Posterior vena cava (tissue), 2 donors: ENCODE results near the gene PCDHB13. TPM values are rescaled to one million over a fixed set of nuclear protein-coding genes. Genes with fewer than 3 reads are reported as not detected.
"Not testable (repeated sequence)": the region's sequence is repeated elsewhere in the genome, so short reads cannot be mapped to it uniquely, and the experiment has no call there.

Source experiments
- DNase-seq: peaks from one replicate; pipeline ENCODE4 v3.0.0-alpha.2; 2020; ENCODE audit warnings: low spot score
- intact Hi-C, 2 donors: fragments of 100-400 bp; cut with DNase I; formaldehyde crosslinking; loops; one replicate each; pipeline versions ENCODE4 v1.14.1 to v1.14.2; 2022 to 2023
- long read RNA-seq, 2 donors: library from polyadenylated mRNA; unstranded; transcript quantifications; one replicate each; pipeline ENCODE4 v2.0.0, GENCODE V29; 2020 to 2021
- total RNA-seq, 2 donors: library from RNA; stranded (reverse); fragmentation: NEBNext Ultra II Directional; extraction: Animal tissue kit (Norgen Biotek cat#: 25700); gene quantifications; one replicate each; pipeline ENCODE4 v1.2.1, GENCODE V29; 2021
- donor health status: DM: yes; HTN: yes; CAD: no.
- donor health status: DM: yes; HTN: yes; CAD: no.

The PCDHB13 gene
- total RNA-seq: 1 to 10 TPM; 3.9 to 6.4 TPM
- long read RNA-seq, donor 1, full-length matches to known transcripts: 1 of 1 reads
- long read RNA-seq, donor 1, partial matches to known transcripts: 0 of 1 reads
- long read RNA-seq, donor 1, other reads (novel, unspliced or antisense): 0 of 1 reads
- long read RNA-seq, donor 2: 0 reads

- DNase-seq, intact Hi-C loops: not testable (repeated sequence)
Observed at GRCh38 chr5:141213656-141214339, at the start of gene PCDHB13. TSS of gene PCDHB13 (plus strand) at chr5:141213919. CDS start at chr5:141214124, 205 bp downstream.

- no peak for DNase-seq
- intact Hi-C loops: no loop called here
Observed at GRCh38 chr5:141172381-141173204, 41.1 kb upstream of the PCDHB13 start, which contains the start of gene PCDHB7. TSS of gene PCDHB7 (plus strand) at chr5:141172644. CDS start at chr5:141172836, 192 bp downstream.

GRCh38 chr5:141174291-141175104, 39.2 kb upstream of the PCDHB13 start:
- DNase-seq, intact Hi-C loops: not testable (repeated sequence)

- no peak for DNase-seq
- intact Hi-C loops: no loop called here
Observed at GRCh38 chr5:141175933-141176332, 37.8 kb upstream of the PCDHB13 start.

- intact Hi-C loops, DNase-seq: not testable (repeated sequence)
Observed at GRCh38 chr5:141177577-141178191, 36.0 kb upstream of the PCDHB13 start, which contains the start of gene PCDHB8. TSS of gene PCDHB8 (plus strand) at chr5:141177790. CDS start at chr5:141178035, 245 bp downstream.

GRCh38 chr5:141179371-141179770, 34.3 kb upstream of the PCDHB13 start:
- intact Hi-C loops: not testable (repeated sequence)

GRCh38 chr5:141179876-141180275, 33.8 kb upstream of the PCDHB13 start:
- DNase-seq, intact Hi-C loops: not testable (repeated sequence)

More at GRCh38 chr5:141179371-141179770, 34.3 kb upstream of the PCDHB13 start:
- not testable (repeated sequence) for DNase-seq

GRCh38 chr5:141180313-141180712, 33.4 kb upstream of the PCDHB13 start:
- DNase-seq: no peak
- intact Hi-C loops: no loop called here

GRCh38 chr5:141182248-141182647, 31.5 kb upstream of the PCDHB13 start, which contains the start of gene PCDHB16:
TSS of gene PCDHB16 (plus strand) at chr5:141182387. CDS start at chr5:141182560, 173 bp downstream.
- DNase-seq: no peak
- intact Hi-C loops: no loop called here

GRCh38 chr5:141184117-141184855, 29.4 kb upstream of the PCDHB13 start:
- DNase-seq, intact Hi-C loops: not testable (repeated sequence)

- no peak for DNase-seq
- intact Hi-C loops: no loop called here
Observed at GRCh38 chr5:141186897-141187512, 26.7 kb upstream of the PCDHB13 start, which contains the start of gene PCDHB9. TSS of gene PCDHB9 (plus strand) at chr5:141187161. CDS start at chr5:141187319, 158 bp downstream.

GRCh38 chr5:141188682-141189081, 25.0 kb upstream of the PCDHB13 start:
- DNase-seq, intact Hi-C loops: not testable (repeated sequence)

- DNase-seq, intact Hi-C loops: not testable (repeated sequence)
Observed at GRCh38 chr5:141189131-141189530, 24.6 kb upstream of the PCDHB13 start.

- intact Hi-C loops: no loop called here
- no peak for DNase-seq
Observed at GRCh38 chr5:141192110-141192725, 21.5 kb upstream of the PCDHB13 start, which contains the start of gene PCDHB10. TSS of gene PCDHB10 (plus strand) at chr5:141192353. CDS start at chr5:141192553, 200 bp downstream.

- intact Hi-C loops, DNase-seq: not testable (repeated sequence)
Observed at GRCh38 chr5:141194332-141194731, 19.4 kb upstream of the PCDHB13 start.

GRCh38 chr5:141196363-141196762, 17.4 kb upstream of the PCDHB13 start:
- intact Hi-C loops: no loop called here
- no peak for DNase-seq
